HCT116 (cell line): ENCODE measurements around the gene RASL10B. TPM values are rescaled to one million over a fixed set of nuclear protein-coding genes. Genes with fewer than 3 reads are reported as not detected.

Source experiments
- ATAC-seq: fragments of 200-7000 bp; cut with Tn5 transposase; 2 replicates; pipeline ENCODE4 v1.9.1; 2020; ENCODE audit warnings: mild to moderate bottlenecking, moderate library complexity
- BruUV-seq: library from RNA; stranded (reverse); fragments of 400-500 nt; replicated peaks from 2 replicates; lab custom pipeline; 2021; lab: Mats Ljungman, UMichigan
- CTCF ChIA-PET: fragments of 300-600 bp; sonication (Branson Sonifier 250); formaldehyde crosslinking; loops from one replicate; lab custom pipeline; 2021; ENCODE audit warnings: antibody characterized with exemption; lab: Charles Lee
- POLR2A ChIA-PET: fragments of 300-600, 350-600 bp; sonication (Branson Sonifier 250); formaldehyde crosslinking; loops from one replicate; lab custom pipeline; 2021; ENCODE audit warnings: antibody characterized with exemption; lab: Charles Lee
- RAD21 ChIA-PET, 2 experiments: fragments of 300-600 bp; sonication (Branson Sonifier 250); formaldehyde crosslinking; loops; one replicate each; lab custom pipeline; 2023; ENCODE audit warnings: low total read pairs in 2 of 2; ENCODE audit not compliant: uncharacterized antibody in 2 of 2, unreplicated experiment in 2 of 2, low non-redundant PET in 1 of 2; lab: Charles Lee
- DNase-seq: peaks from one replicate; pipeline ENCODE4 v3.0.0-alpha.2; 2010; ENCODE audit warnings: low read depth, low spot score
- H2AFZ ChIP-seq: fragments of 200-600 bp; shearing (Covaris generic), sonication (generic); 2 replicates; pipeline ENCODE4 v1.6.1; 2017; ENCODE audit warnings: low read depth, mixed run types, mixed read lengths, antibody characterized with exemption, low read length; ENCODE audit not compliant: poor library complexity, severe bottlenecking
- H3K27ac ChIP-seq: 2 replicates; pipeline ENCODE4 v1.5.1; 2012; ENCODE audit warnings: low read depth, low read length
- H3K27me3 ChIP-seq: fragments of 200-600 bp; sonication (generic); 2 replicates; pipeline ENCODE4 v1.6.1; 2016; ENCODE audit warnings: mixed run types, low read length, mixed read lengths; ENCODE audit not compliant: insufficient read depth
- H3K36me3 ChIP-seq, 2 experiments: fragments of 200-500 bp in 1 of 2; fragments of 200-600 bp in 1 of 2; sonication (Bioruptor generic) in 1 of 2; sonication (generic) in 1 of 2; 2 replicates each; pipeline versions ENCODE4 v1.5.1 to v1.6.1; 2014 to 2016; ENCODE audit warnings: low read length in 2 of 2, inconsistent platforms in 1 of 2, mixed read lengths in 1 of 2, mixed run types in 1 of 2; ENCODE audit not compliant: insufficient read depth in 2 of 2, control insufficient read depth in 1 of 2
- H3K4me1 ChIP-seq, 2 experiments: fragments of 200-600 bp in 1 of 2; sonication (generic) in 1 of 2; 2 replicates each; pipeline versions ENCODE4 v1.5.1 to v1.6.1; 2012 to 2017; ENCODE audit warnings: low read length in 2 of 2, inconsistent platforms in 1 of 2, mild to moderate bottlenecking in 1 of 2, mixed read lengths in 1 of 2, mixed run types in 1 of 2, moderate library complexity in 1 of 2; ENCODE audit not compliant: insufficient read depth in 2 of 2, control insufficient read depth in 1 of 2
- H3K4me2 ChIP-seq: fragments of 200-600 bp; sonication (generic); 2 replicates; pipeline ENCODE4 v1.6.1; 2017; ENCODE audit warnings: mixed run types, low read length, mixed read lengths
- H3K4me3 ChIP-seq, 2 experiments: fragments of 200-600 bp in 1 of 2; sonication (generic) in 1 of 2; replicated peaks in 1 of 2; 2 replicates each; pipeline ENCODE4 v1.5.1; 2011 to 2016; ENCODE audit warnings: low read length in 2 of 2, control low read depth in 1 of 2, low read depth in 1 of 2, mild to moderate bottlenecking in 1 of 2, mixed read lengths in 1 of 2, mixed run types in 1 of 2
- H3K79me2 ChIP-seq: fragments of 200-600 bp; sonication (generic); 2 replicates; pipeline ENCODE4 v1.6.1; 2017; ENCODE audit warnings: mild to moderate bottlenecking, mixed run types, low read length, moderate library complexity, mixed read lengths; ENCODE audit not compliant: insufficient read depth
- H3K9ac ChIP-seq: fragments of 200-600 bp; sonication (generic); 2 replicates; pipeline ENCODE4 v1.6.1; 2016; ENCODE audit warnings: low read length, mixed read lengths
- H3K9me2 ChIP-seq: fragments of 200-600 bp; sonication (generic), shearing (Covaris generic); 2 replicates; pipeline ENCODE4 v1.6.1; 2017; ENCODE audit warnings: mixed run types, mild to moderate bottlenecking, moderate library complexity; ENCODE audit not compliant: insufficient read depth
- H3K9me3 ChIP-seq, 2 experiments: fragments of 200-500 bp in 1 of 2; fragments of 200-600 bp in 1 of 2; sonication (Bioruptor generic) in 1 of 2; sonication (generic) in 1 of 2; 2 replicates each; pipeline ENCODE4 v1.6.1; 2014 to 2017; ENCODE audit warnings: low read length in 2 of 2, mixed read lengths in 2 of 2, inconsistent platforms in 1 of 2, low read depth in 1 of 2, mild to moderate bottlenecking in 1 of 2, mixed run types in 1 of 2, moderate library complexity in 1 of 2; ENCODE audit not compliant: control insufficient read depth in 1 of 2, insufficient read depth in 1 of 2
- H4K20me1 ChIP-seq: fragments of 200-600 bp; sonication (generic), shearing (Covaris generic); 2 replicates; pipeline ENCODE4 v1.6.1; 2017; ENCODE audit warnings: mixed run types, mild to moderate bottlenecking, moderate library complexity; ENCODE audit not compliant: insufficient read depth
- ATF3 ChIP-seq: IDR thresholded peaks from 2 replicates; pipeline ENCODE4 v1.6.1; 2012
- CBX3 ChIP-seq: IDR thresholded peaks from 2 replicates; pipeline ENCODE4 v1.6.1; 2012; ENCODE audit warnings: low read depth
- CEBPB ChIP-seq: IDR thresholded peaks from 2 replicates; pipeline ENCODE4 v1.6.1; 2012; ENCODE audit warnings: low read depth
- EGR1 ChIP-seq: IDR thresholded peaks from 2 replicates; pipeline ENCODE4 v1.6.1; 2012; ENCODE audit warnings: low read depth
- EZH2 ChIP-seq: fragments of 200-600 bp; sonication (generic); IDR thresholded peaks from 2 replicates; pipeline ENCODE4 v1.6.1; 2017; ENCODE audit warnings: antibody characterized with exemption, mixed run types
- EZH2phosphoT487 ChIP-seq: fragments of 200-600 bp; IDR thresholded peaks from 2 replicates; pipeline ENCODE4 v1.6.1; 2018; ENCODE audit warnings: antibody characterized with exemption, borderline replicate concordance
- FOSL1 ChIP-seq: IDR thresholded peaks from 2 replicates; pipeline ENCODE4 v1.6.1; 2012; ENCODE audit warnings: low read depth
- MAX ChIP-seq: IDR thresholded peaks from 2 replicates; pipeline ENCODE4 v1.6.1; 2012
- POLR2A ChIP-seq: IDR thresholded peaks from 2 replicates; pipeline ENCODE4 v1.7.0; 2011; ENCODE audit warnings: borderline replicate concordance; ENCODE audit not compliant: insufficient read depth, insufficient read length; ENCODE audit errors: extremely low read depth
- REST ChIP-seq: IDR thresholded peaks from 2 replicates; pipeline ENCODE4 v1.6.1; 2012; ENCODE audit warnings: low read depth
- SP1 ChIP-seq: IDR thresholded peaks from 2 replicates; pipeline ENCODE4 v1.6.1; 2012; ENCODE audit warnings: low read depth
- TCF7L2 ChIP-seq: IDR thresholded peaks from 2 replicates; pipeline ENCODE4 v1.7.0; 2011; ENCODE audit warnings: borderline replicate concordance, inconsistent platforms; ENCODE audit not compliant: insufficient read depth, insufficient read length; ENCODE audit errors: extremely low read depth
- ZBTB33 ChIP-seq: IDR thresholded peaks from 2 replicates; pipeline ENCODE4 v1.6.1; 2011; ENCODE audit warnings: mild to moderate bottlenecking, low read length, moderate library complexity; ENCODE audit not compliant: insufficient replicate concordance; ENCODE audit errors: extremely low read depth
- ZNF274 ChIP-seq: fragments of 200-500 bp; sonication (Bioruptor generic); IDR thresholded peaks from 2 replicates; pipeline ENCODE4 v1.6.1; 2014; ENCODE audit warnings: mild to moderate bottlenecking, low read depth, low read length, inconsistent platforms
- intact Hi-C: fragments of 100-400 bp; cut with micrococcal nuclease; formaldehyde crosslinking; loops from 2 replicates; pipeline ENCODE4 v1.10.0; 2022
- total RNA-seq: library from RNA; stranded (reverse); gene quantifications from one replicate; pipeline ENCODE4 v1.2.1, GENCODE V29; 2021; ENCODE audit not compliant: unreplicated experiment

RASL10B gene
- total RNA-seq, 1 experiment from 2014 or later = 0.15 TPM

GRCh38 chr17:35726953-35727460, 4.4 kb upstream of the RASL10B start:
- no peak for ATAC-seq
- Histone ChIP-seq H3K9ac (no peak overlapping the region), H4K20me1 (no peaks in the 10 kb centered on the region), H3K27ac (no peak overlapping the region), H3K4me1 (peaks cover 0 to 3% of the 10 kb centered on the region in 2 experiments; a peak in 1 of 4 replicates), H3K9me2 (no peaks in the 10 kb centered on the region), H3K4me2 (no peak overlapping the region), H2AFZ (no peak overlapping the region), H3K36me3 (peaks cover 14 to 17% of the 10 kb centered on the region in 2 experiments; a peak in 3 of 4 replicates), H3K27me3 (no peaks in the 10 kb centered on the region), H3K4me3 (no peak overlapping the region), H3K9me3 (no peaks in the 10 kb centered on the region), H3K79me2 (no peaks in the 10 kb centered on the region)
- ChIA-PET RAD21 (no interaction called here), POLR2A (no interaction called here), CTCF (no interaction called here)
- BruUV-seq = no TSS peak
- no peak for DNase-seq
- intact Hi-C loops = no loop called here
- no peak for TF ChIP-seq ZNF274
- no peak for TF ChIP-seq CBX3
- no peak for TF ChIP-seq MAX
- TF ChIP-seq POLR2A = no peak
- TF ChIP-seq EZH2 = no peak
- no peak for TF ChIP-seq SP1
- TF ChIP-seq EGR1 = no peak
- no peak for TF ChIP-seq ZBTB33
- TF ChIP-seq EZH2phosphoT487 = no peak
- TF ChIP-seq REST = no peak
- no peak for TF ChIP-seq CEBPB
- no peak for TF ChIP-seq TCF7L2
- TF ChIP-seq ATF3 = no peak
- no peak for TF ChIP-seq FOSL1
